Measurements from ENCODE around the gene FGD2. TPM values are rescaled to one million over a fixed set of nuclear protein-coding genes. Genes with fewer than 3 reads are reported as not detected.

The FGD2 gene
- total and polyA plus RNA-seq, 2 of the 8 experiments (the other 6 are each of a cell fraction or from before 2014, with no cell fraction given), result 0.12 to 0.32 TPM

GRCh38 chr6:37014667-37015066 lies 9.2 kb downstream of the FGD2 start (continued):
- TF ChIP-seq CHD7 (IDR thresholded peaks at IDR 0.05; ENCODE audit: insufficient replicate concordance, low read length), result no peak
- TF ChIP-seq RNF2 (IDR thresholded peaks at IDR 0.05; ENCODE audit: borderline replicate concordance, low read depth, low read length, missing control alignments, poor library complexity, severe bottlenecking), result no peak
- no peak for TF ChIP-seq MAX (IDR thresholded peaks at IDR 0.05)
- TF ChIP-seq BACH1 (IDR thresholded peaks at IDR 0.05; ENCODE audit: low read length), result no peak
- TF ChIP-seq TEAD4 (IDR thresholded peaks at IDR 0.05; ENCODE audit: low read depth, low read length), result no peak
- no peak for TF ChIP-seq SUZ12 (IDR thresholded peaks at IDR 0.05; ENCODE audit: low read length)
- no peak for TF ChIP-seq SIN3A (conservative IDR thresholded peaks at IDR 0.05 in 1 of 2, IDR thresholded peaks at IDR 0.05 in 1 of 2; ENCODE audit: low read depth in 1 of 2, low read length in 2 of 2)
- TF ChIP-seq BCL11A (IDR thresholded peaks at IDR 0.05; ENCODE audit: low read depth in 2 of 2, low read length in 2 of 2), result no peak
- no peak for TF ChIP-seq CHD2 (IDR thresholded peaks at IDR 0.05; ENCODE audit: low read length)
- TF ChIP-seq TCF12 (IDR thresholded peaks at IDR 0.05; ENCODE audit: low read depth, low read length), result no peak
- no peak for TF ChIP-seq POLR2AphosphoS5 (IDR thresholded peaks at IDR 0.05; ENCODE audit: low read depth, low read length)

Measured in H1 (cell line).